ENCODE measurements around the gene ATP5IF1. TPM values are rescaled to one million over a fixed set of nuclear protein-coding genes. Genes with fewer than 3 reads are reported as not detected.

The ATP5IF1 gene
- total and polyA plus RNA-seq, 2 donors (not counting 1 experiment from before 2014, with no cell fraction given) = 146 to 269 TPM

DNA sequence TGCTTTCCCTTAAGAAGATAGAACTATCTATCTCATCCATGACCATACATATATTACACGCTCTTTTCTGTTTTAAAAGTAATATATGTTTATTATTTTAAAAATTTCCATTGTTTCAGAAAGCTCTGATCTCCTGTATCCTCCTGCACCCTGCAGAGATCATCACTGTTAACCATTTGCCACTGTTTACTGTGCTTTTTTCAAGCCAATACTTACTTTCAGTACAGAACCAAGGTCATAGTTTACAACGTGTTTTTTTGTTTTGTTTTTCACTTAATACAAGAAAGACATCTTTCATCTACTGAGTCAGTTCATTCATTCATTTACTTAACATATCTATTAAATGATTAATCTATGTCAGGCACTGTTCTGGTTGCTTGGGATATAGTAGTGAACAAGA lies 33.6 kb downstream of the ATP5IF1 start:
- Histone ChIP-seq H3K79me2 (ENCODE audit: control insufficient read depth, insufficient read depth, low read length) (peaks cover 44% of the 10 kb centered on the region), H2AFZ (ENCODE audit: low read length) (no peak overlapping the region), H3K27ac (ENCODE audit: insufficient read depth, low read length) (no peak overlapping the region), H3K4me2 (ENCODE audit: extremely low read depth, insufficient read depth, low read length) (no peak overlapping the region), H3K4me3 (replicated peaks in 1 of 4; ENCODE audit: control extremely low read depth in 1 of 4, insufficient read depth in 1 of 4, low read depth in 3 of 4, low read length in 4 of 4) (no peak overlapping the region), H4K20me1 (ENCODE audit: control insufficient read depth, extremely low read depth, insufficient read depth, low read length) (peaks cover 2% of the 10 kb centered on the region), H3K9me3 (ENCODE audit: control insufficient read depth, insufficient read depth, low read depth, low read length) (no peaks in the 10 kb centered on the region), H3K9ac (ENCODE audit: insufficient read depth, low read length) (no peak overlapping the region), H3K27me3 (ENCODE audit: control insufficient read depth, insufficient read depth, low read length) (no peaks in the 10 kb centered on the region), H3K4me1 (ENCODE audit: control insufficient read depth, extremely low read depth, insufficient read depth, low read length) (no peaks in the 10 kb centered on the region), H3K36me3 (ENCODE audit: control insufficient read depth, insufficient read depth, low read length) (peaks cover 19% of the 10 kb centered on the region)
- no peak for DNase-seq (ENCODE audit: low read depth in 2 of 2)
- TF ChIP-seq, protein P1, sequence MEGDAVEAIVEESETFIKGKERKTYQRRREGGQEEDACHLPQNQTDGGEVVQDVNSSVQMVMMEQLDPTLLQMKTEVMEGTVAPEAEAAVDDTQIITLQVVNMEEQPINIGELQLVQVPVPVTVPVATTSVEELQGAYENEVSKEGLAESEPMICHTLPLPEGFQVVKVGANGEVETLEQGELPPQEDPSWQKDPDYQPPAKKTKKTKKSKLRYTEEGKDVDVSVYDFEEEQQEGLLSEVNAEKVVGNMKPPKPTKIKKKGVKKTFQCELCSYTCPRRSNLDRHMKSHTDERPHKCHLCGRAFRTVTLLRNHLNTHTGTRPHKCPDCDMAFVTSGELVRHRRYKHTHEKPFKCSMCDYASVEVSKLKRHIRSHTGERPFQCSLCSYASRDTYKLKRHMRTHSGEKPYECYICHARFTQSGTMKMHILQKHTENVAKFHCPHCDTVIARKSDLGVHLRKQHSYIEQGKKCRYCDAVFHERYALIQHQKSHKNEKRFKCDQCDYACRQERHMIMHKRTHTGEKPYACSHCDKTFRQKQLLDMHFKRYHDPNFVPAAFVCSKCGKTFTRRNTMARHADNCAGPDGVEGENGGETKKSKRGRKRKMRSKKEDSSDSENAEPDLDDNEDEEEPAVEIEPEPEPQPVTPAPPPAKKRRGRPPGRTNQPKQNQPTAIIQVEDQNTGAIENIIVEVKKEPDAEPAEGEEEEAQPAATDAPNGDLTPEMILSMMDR (conservative IDR thresholded peaks at IDR 0.05 in 1 of 2, IDR thresholded peaks at IDR 0.05 in 1 of 2; ENCODE audit: low read depth in 1 of 2, low read length in 2 of 2) = no peak
- TF ChIP-seq EZH2 (IDR thresholded peaks at IDR 0.05; ENCODE audit: low read length, missing control alignments) = no peak

DNA sequence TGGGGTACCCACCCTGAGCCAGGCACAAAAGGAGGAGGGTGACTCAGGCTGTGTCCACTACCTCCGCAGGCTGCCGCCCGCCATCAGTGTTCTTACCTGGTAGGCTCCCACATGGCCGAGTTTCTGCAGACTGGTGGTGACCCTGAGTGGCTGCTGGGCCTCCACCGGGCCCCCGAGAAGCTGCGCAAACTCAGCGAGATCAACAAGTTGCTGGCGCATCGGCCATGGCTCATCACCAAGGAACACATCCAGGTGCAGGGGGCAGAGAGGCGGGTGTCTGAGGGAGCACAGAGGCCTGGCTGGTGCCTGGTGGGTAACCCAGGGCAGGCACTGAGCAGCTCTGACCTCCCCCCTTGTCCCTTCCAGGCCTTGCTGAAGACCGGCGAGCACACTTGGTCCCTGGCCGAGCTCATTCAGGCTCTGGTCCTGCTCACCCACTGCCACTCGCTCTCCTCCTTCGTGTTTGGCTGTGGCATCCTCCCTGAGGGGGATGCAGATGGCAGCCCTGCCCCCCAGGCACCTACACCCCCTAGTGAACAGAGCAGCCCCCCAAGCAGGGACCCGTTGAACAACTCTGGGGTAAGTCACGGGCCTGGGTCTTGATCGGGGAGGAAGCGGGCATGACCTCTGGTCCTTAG lies 36.4 kb downstream of the ATP5IF1 start:
- no peaks in the 10 kb centered on the region for H3K9me3 ChIP-seq (ENCODE audit: control insufficient read depth, insufficient read depth, low read depth, low read length)
- no peak for TF ChIP-seq EZH2 (IDR thresholded peaks at IDR 0.05; ENCODE audit: low read length, missing control alignments)
- TF ChIP-seq, protein P1 (conservative IDR thresholded peaks at IDR 0.05 in 1 of 2, IDR thresholded peaks at IDR 0.05 in 1 of 2; ENCODE audit: low read depth in 1 of 2, low read length in 2 of 2) = no peak
- H3K27me3 ChIP-seq (ENCODE audit: control insufficient read depth, insufficient read depth, low read length) = no peaks in the 10 kb centered on the region
- H3K4me3 ChIP-seq (replicated peaks in 1 of 4; ENCODE audit: control extremely low read depth in 1 of 4, insufficient read depth in 1 of 4, low read depth in 3 of 4, low read length in 4 of 4) = no peak overlapping the region
- H3K36me3 ChIP-seq (ENCODE audit: control insufficient read depth, insufficient read depth, low read length) = peaks cover 23% of the 10 kb centered on the region
- H3K27ac ChIP-seq (ENCODE audit: insufficient read depth, low read length) = no peak overlapping the region
- no peak overlapping the region for H3K9ac ChIP-seq (ENCODE audit: insufficient read depth, low read length)
- peaks cover 17% of the 10 kb centered on the region for H3K79me2 ChIP-seq (ENCODE audit: control insufficient read depth, insufficient read depth, low read length)
- no peaks in the 10 kb centered on the region for H3K4me1 ChIP-seq (ENCODE audit: control insufficient read depth, extremely low read depth, insufficient read depth, low read length)
- DNase-seq (ENCODE audit: low read depth in 2 of 2) = no peak
- H3K4me2 ChIP-seq (ENCODE audit: extremely low read depth, insufficient read depth, low read length) = no peak overlapping the region
- no peak overlapping the region for H2AFZ ChIP-seq (ENCODE audit: low read length)
- H4K20me1 ChIP-seq (ENCODE audit: control insufficient read depth, extremely low read depth, insufficient read depth, low read length) = peaks cover 2% of the 10 kb centered on the region

DNA sequence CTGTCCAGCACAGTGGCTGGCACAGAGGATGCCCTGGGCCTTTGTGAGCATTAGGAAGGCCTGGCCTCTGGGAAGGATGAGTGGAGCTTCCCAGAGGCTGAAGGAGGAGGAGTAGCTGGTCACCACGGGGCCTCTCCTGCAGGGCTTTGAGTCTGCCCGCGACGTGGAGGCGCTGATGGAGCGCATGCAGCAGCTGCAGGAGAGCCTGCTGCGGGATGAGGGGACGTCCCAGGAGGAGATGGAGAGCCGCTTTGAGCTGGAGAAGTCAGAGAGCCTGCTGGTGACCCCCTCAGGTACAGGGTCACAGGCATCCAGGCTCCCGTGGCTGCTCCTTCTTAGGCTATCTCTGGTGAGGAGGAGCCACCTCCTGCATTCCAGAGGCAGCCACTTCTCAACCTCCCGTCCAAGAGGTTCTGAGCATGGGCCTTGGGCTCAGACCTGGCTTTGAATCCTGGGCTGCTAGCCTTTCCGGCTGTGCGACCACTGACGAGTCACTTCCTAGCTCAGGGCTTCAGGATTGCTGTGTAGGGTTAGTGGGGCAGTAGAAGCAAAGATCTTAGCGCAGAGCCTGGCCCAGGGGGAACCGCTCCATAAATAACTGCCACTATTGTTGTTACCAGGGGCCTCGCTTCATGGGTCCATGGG lies 37.4 kb downstream of the ATP5IF1 start:
- peaks cover 7% of the 10 kb centered on the region for H3K79me2 ChIP-seq (ENCODE audit: control insufficient read depth, insufficient read depth, low read length)
- no peak for TF ChIP-seq EZH2 (IDR thresholded peaks at IDR 0.05; ENCODE audit: low read length, missing control alignments)
- TF ChIP-seq, protein P1 (conservative IDR thresholded peaks at IDR 0.05 in 1 of 2, IDR thresholded peaks at IDR 0.05 in 1 of 2; ENCODE audit: low read depth in 1 of 2, low read length in 2 of 2) = no peak
- no peaks in the 10 kb centered on the region for H4K20me1 ChIP-seq (ENCODE audit: control insufficient read depth, extremely low read depth, insufficient read depth, low read length)
- no peaks in the 10 kb centered on the region for H3K4me1 ChIP-seq (ENCODE audit: control insufficient read depth, extremely low read depth, insufficient read depth, low read length)
- H3K4me3 ChIP-seq (replicated peaks in 1 of 4; ENCODE audit: control extremely low read depth in 1 of 4, insufficient read depth in 1 of 4, low read depth in 3 of 4, low read length in 4 of 4) = no peak overlapping the region
- peaks cover 28% of the 10 kb centered on the region for H3K36me3 ChIP-seq (ENCODE audit: control insufficient read depth, insufficient read depth, low read length)
- H3K9ac ChIP-seq (ENCODE audit: insufficient read depth, low read length) = no peak overlapping the region
- no peak overlapping the region for H2AFZ ChIP-seq (ENCODE audit: low read length)
- no peaks in the 10 kb centered on the region for H3K27me3 ChIP-seq (ENCODE audit: control insufficient read depth, insufficient read depth, low read length)
- H3K4me2 ChIP-seq (ENCODE audit: extremely low read depth, insufficient read depth, low read length) = no peak overlapping the region
- H3K9me3 ChIP-seq (ENCODE audit: control insufficient read depth, insufficient read depth, low read depth, low read length) = no peaks in the 10 kb centered on the region
- DNase-seq (ENCODE audit: low read depth in 2 of 2) = no peak
- H3K27ac ChIP-seq (ENCODE audit: insufficient read depth, low read length) = no peak overlapping the region

Data from fibroblast of lung (primary cell).